GM21786 (cell line): ENCODE results near the gene RCVRN.

Experiments
- ATAC-seq: cut with Tn5 transposase; IDR thresholded peaks from one replicate; pipeline ENCODE4 v1.9.1; 2021; ENCODE audit not compliant: unreplicated experiment

RCVRN gene

DNA sequence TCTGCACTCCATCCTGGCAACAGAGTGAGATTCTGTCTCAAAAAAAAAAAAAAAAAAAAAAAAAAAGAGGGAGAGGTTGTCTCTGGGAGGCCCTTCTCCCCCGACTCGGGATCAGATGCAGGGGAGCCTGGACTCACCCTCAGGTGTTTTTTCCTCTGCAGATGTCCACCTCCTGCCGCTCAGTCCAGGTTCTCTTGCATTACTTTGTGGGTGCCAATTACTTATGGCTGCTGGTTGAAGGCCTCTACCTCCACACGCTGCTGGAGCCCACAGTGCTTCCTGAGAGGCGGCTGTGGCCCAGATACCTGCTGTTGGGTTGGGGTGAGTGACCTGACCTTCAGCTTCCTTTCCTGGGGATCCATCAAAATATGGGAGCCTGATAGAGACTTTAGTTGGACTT, 45.3 kb downstream of the RCVRN start:
- ATAC-seq, result no peak

DNA sequence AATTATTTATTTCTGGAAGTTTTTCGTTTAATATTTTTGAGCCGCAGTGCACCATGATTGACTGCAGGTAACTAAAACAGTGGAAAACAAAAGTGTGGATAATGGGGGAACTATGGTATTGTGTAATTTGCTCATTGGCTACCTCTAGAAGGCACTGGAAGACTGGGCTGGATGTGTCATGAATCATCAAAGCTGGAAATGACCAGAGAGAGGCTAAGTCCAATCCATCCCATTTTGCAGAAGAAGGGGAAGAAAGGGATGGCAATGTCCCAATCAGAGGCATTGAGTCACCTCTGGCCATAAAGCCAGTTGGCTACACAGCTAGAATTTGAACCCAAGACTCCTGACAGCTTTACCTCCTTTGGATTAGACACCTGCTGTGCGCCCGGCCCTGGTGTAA, 50.0 kb downstream of the RCVRN start:
- no peak for ATAC-seq

DNA sequence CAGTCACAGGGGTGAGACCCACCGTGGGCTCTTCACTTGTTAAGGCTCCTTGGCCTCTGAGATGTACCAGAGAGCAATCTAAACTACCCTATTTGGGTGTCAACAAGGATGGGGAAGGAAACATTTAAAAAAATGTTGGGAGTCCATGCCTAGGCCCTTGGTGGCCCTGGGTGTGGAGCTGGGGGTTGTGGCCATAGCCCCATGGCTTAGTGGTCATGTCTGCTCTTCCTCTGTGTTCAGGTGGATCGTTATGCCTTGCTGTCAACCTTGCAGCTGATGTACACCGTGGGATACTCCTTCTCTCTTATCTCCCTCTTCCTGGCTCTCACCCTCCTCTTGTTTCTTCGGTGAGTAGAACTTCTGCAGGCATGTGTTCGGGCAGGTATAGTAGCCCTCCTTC, 50.8 kb downstream of the RCVRN start:
- no peak for ATAC-seq

DNA sequence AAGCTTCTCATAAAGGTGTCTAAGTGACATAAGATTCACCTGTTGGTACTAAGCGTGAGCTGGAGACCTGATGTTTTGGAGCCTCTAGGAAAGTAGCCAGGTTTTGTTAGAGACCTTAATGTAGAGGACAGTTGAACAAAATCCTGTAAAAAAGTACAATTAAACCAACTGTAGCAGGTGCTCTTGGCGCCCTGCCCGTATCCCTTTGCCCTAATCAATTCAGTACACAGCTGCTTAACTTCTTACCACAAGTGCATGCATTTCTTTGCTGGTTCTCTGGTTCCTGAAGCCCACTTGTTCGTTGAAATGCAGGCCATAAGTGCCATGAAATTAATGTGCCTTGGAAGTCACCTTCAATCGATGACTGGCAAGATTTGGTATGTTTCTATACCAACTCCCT, 54.9 kb downstream of the RCVRN start:
- no peak for ATAC-seq
